Fibroblast of pulmonary artery (primary cell): ENCODE data around the gene ART4.

ENCODE experiments used
- DNase-seq: peaks from one replicate; pipeline ENCODE4 v3.0.0-alpha.2; 2010; ENCODE audit warnings: low read depth
- H3K4me3 ChIP-seq: replicated peaks from 2 replicates; pipeline ENCODE4 v1.5.1; 2011; ENCODE audit warnings: low read depth, mild to moderate bottlenecking, control low read depth, low read length, moderate library complexity
- CTCF ChIP-seq: IDR thresholded peaks from 2 replicates; pipeline ENCODE4 v1.5.1; 2011; ENCODE audit warnings: mild to moderate bottlenecking, control low read depth, low read length, inconsistent platforms; ENCODE audit errors: missing control alignments

ART4 gene

GRCh38 chr12:14833952-14834351 lies 9.4 kb downstream of the ART4 start:
- DNase-seq = no peak
- no peak for TF ChIP-seq CTCF
- H3K4me3 ChIP-seq = no peak overlapping the region

GRCh38 chr12:14833336-14833735 lies 10.0 kb downstream of the ART4 start:
- no peak for DNase-seq
- no peak for TF ChIP-seq CTCF
- H3K4me3 ChIP-seq = no peak overlapping the region

- H3K4me3 ChIP-seq = no peak overlapping the region
- TF ChIP-seq CTCF = no peak
- no peak for DNase-seq
Observed at GRCh38 chr12:14828892-14829291, 14.4 kb downstream of the ART4 start.

- no peak overlapping the region for H3K4me3 ChIP-seq
- no peak for TF ChIP-seq CTCF
- no peak for DNase-seq
Observed at GRCh38 chr12:14827043-14827442, 16.3 kb downstream of the ART4 start.

GRCh38 chr12:14826491-14826890 lies 16.8 kb downstream of the ART4 start:
- no peak for TF ChIP-seq CTCF
- DNase-seq = no peak
- H3K4me3 ChIP-seq = no peak overlapping the region

GRCh38 chr12:14825256-14825655 lies 18.1 kb downstream of the ART4 start:
- no peak for TF ChIP-seq CTCF
- no peak overlapping the region for H3K4me3 ChIP-seq
- no peak for DNase-seq

- DNase-seq = no peak
- no peak overlapping the region for H3K4me3 ChIP-seq
- no peak for TF ChIP-seq CTCF
Observed at GRCh38 chr12:14824012-14824634, 19.2 kb downstream of the ART4 start.
